ENCODE results near the gene TMEM185B.
A peak's percentile ranks its signal among the peaks of the same experiment; 100 is the strongest.
"Not testable (repeated sequence)": the region's sequence is repeated elsewhere in the genome, so short reads cannot be mapped to it uniquely, and the experiment has no call there.

Gene TMEM185B

GRCh38 chr2:120206022-120206581, 17.1 kb downstream of the TMEM185B start:
- peak; percentile 82 for DNase-seq (ENCODE audit: low spot score)

GRCh38 chr2:120204945-120205670, 18.1 kb downstream of the TMEM185B start:
- DNase-seq (ENCODE audit: low spot score) = peak; percentile 40

GRCh38 chr2:120204417-120204816, 18.8 kb downstream of the TMEM185B start:
- DNase-seq (ENCODE audit: low spot score) = no peak

- no peak for DNase-seq (ENCODE audit: low spot score)
Observed at GRCh38 chr2:120204022-120204405, 19.2 kb downstream of the TMEM185B start.

GRCh38 chr2:120203251-120204021, 19.8 kb downstream of the TMEM185B start:
- DNase-seq (ENCODE audit: low spot score) = no peak

GRCh38 chr2:120199817-120200459, 23.3 kb downstream of the TMEM185B start:
- DNase-seq (ENCODE audit: low spot score) = not testable (repeated sequence)

GRCh38 chr2:120195553-120195952, 27.6 kb downstream of the TMEM185B start:
- no peak for DNase-seq (ENCODE audit: low spot score)

GRCh38 chr2:120192280-120192679, 30.9 kb downstream of the TMEM185B start:
- DNase-seq (ENCODE audit: low spot score) = no peak

GRCh38 chr2:120189189-120189588, 34.0 kb downstream of the TMEM185B start:
- DNase-seq (ENCODE audit: low spot score) = no peak

GRCh38 chr2:120182019-120182560, 41.1 kb downstream of the TMEM185B start:
- DNase-seq (ENCODE audit: low spot score) = no peak

- no peak for DNase-seq (ENCODE audit: low spot score)
Observed at GRCh38 chr2:120180066-120180465, 43.1 kb downstream of the TMEM185B start.

- DNase-seq (ENCODE audit: low spot score) = no peak
Observed at GRCh38 chr2:120179396-120179795, 43.8 kb downstream of the TMEM185B start.

GRCh38 chr2:120177973-120178372, 45.2 kb downstream of the TMEM185B start:
- no peak for DNase-seq (ENCODE audit: low spot score)

GRCh38 chr2:120177001-120177621, 46.1 kb downstream of the TMEM185B start:
- no peak for DNase-seq (ENCODE audit: low spot score)

GRCh38 chr2:120176526-120176925, 46.7 kb downstream of the TMEM185B start:
- DNase-seq (ENCODE audit: low spot score) = no peak

- DNase-seq (ENCODE audit: low spot score) = no peak
Observed at GRCh38 chr2:120174963-120175581, 48.1 kb downstream of the TMEM185B start.

Measured in ecto neural progenitor cell (in vitro differentiated cells).